Ishikawa (cell line): Measurements from ENCODE around the gene CACNB4.

Experiments used
- CEBPB ChIP-seq: IDR thresholded peaks from 2 replicates; pipeline ENCODE4 v1.6.1; 2012
- CREB1 ChIP-seq: IDR thresholded peaks from 2 replicates; pipeline ENCODE4 v1.6.1; 2012; ENCODE audit warnings: low read depth
- EP300 ChIP-seq: IDR thresholded peaks from 2 replicates; pipeline ENCODE4 v1.6.1; 2012; ENCODE audit warnings: borderline replicate concordance
- FOXM1 ChIP-seq: IDR thresholded peaks from 2 replicates; pipeline ENCODE4 v1.6.1; 2012; ENCODE audit warnings: low read depth, borderline replicate concordance
- MAX ChIP-seq: IDR thresholded peaks from 2 replicates; pipeline ENCODE4 v1.6.1; 2012
- NFIC ChIP-seq: IDR thresholded peaks from 2 replicates; pipeline ENCODE4 v1.6.1; 2012
- RAD21 ChIP-seq: IDR thresholded peaks from 2 replicates; pipeline ENCODE4 v1.6.1; 2012; ENCODE audit warnings: low read depth
- TAF1 ChIP-seq: IDR thresholded peaks from 2 replicates; pipeline ENCODE4 v1.6.1; 2012; ENCODE audit warnings: low read depth, mild to moderate bottlenecking
- TCF12 ChIP-seq: IDR thresholded peaks from 2 replicates; pipeline ENCODE4 v1.6.1; 2012; ENCODE audit warnings: low read depth
- TEAD4 ChIP-seq: IDR thresholded peaks from 2 replicates; pipeline ENCODE4 v1.6.1; 2012
- YY1 ChIP-seq: IDR thresholded peaks from 2 replicates; pipeline ENCODE4 v1.6.1; 2012; ENCODE audit warnings: low read depth
- TF ChIP-seq, protein P1 (sequence below): IDR thresholded peaks from 2 replicates; pipeline ENCODE4 v1.6.1; 2012; ENCODE audit warnings: low read depth, mild to moderate bottlenecking
- TF ChIP-seq, protein P2 (sequence below): IDR thresholded peaks from 2 replicates; pipeline ENCODE4 v1.6.1; 2012

DNA sequence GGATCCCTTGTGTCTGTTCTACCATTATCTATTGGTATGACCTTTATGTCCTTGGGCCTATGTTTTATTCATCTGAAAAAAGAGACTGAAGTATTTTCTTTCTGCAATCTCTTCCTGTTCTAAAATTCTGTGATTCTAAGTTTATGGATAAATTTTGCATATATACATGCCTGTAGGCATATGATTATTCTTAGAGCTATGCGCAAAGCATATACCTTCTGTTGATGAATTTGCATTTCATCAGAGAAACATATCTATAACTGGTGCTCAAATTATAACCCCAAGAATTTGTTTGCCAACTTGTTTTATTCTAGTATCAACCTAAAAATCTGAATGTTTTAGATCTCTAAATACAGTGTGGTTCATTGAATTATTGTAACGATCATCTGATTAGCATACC is 6.7 kb downstream of the CACNB4 start:
- no peak for TF ChIP-seq EP300
- TF ChIP-seq CREB1: no peak
- TF ChIP-seq TAF1: no peak
- TF ChIP-seq CEBPB: no peak
- TF ChIP-seq RAD21: no peak
- no peak for TF ChIP-seq FOXM1
- TF ChIP-seq YY1: no peak
- TF ChIP-seq, protein P1, sequence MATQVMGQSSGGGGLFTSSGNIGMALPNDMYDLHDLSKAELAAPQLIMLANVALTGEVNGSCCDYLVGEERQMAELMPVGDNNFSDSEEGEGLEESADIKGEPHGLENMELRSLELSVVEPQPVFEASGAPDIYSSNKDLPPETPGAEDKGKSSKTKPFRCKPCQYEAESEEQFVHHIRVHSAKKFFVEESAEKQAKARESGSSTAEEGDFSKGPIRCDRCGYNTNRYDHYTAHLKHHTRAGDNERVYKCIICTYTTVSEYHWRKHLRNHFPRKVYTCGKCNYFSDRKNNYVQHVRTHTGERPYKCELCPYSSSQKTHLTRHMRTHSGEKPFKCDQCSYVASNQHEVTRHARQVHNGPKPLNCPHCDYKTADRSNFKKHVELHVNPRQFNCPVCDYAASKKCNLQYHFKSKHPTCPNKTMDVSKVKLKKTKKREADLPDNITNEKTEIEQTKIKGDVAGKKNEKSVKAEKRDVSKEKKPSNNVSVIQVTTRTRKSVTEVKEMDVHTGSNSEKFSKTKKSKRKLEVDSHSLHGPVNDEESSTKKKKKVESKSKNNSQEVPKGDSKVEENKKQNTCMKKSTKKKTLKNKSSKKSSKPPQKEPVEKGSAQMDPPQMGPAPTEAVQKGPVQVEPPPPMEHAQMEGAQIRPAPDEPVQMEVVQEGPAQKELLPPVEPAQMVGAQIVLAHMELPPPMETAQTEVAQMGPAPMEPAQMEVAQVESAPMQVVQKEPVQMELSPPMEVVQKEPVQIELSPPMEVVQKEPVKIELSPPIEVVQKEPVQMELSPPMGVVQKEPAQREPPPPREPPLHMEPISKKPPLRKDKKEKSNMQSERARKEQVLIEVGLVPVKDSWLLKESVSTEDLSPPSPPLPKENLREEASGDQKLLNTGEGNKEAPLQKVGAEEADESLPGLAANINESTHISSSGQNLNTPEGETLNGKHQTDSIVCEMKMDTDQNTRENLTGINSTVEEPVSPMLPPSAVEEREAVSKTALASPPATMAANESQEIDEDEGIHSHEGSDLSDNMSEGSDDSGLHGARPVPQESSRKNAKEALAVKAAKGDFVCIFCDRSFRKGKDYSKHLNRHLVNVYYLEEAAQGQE: no peak
- TF ChIP-seq, protein P2, sequence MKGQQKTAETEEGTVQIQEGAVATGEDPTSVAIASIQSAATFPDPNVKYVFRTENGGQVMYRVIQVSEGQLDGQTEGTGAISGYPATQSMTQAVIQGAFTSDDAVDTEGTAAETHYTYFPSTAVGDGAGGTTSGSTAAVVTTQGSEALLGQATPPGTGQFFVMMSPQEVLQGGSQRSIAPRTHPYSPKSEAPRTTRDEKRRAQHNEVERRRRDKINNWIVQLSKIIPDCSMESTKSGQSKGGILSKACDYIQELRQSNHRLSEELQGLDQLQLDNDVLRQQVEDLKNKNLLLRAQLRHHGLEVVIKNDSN: no peak
- no peak for TF ChIP-seq TCF12
- no peak for TF ChIP-seq MAX
- no peak for TF ChIP-seq NFIC
- no peak for TF ChIP-seq TEAD4
